CD14-positive monocyte (primary cell): ENCODE measurements around the gene FYTTD1. TPM values are rescaled to one million over a fixed set of nuclear protein-coding genes. Genes with fewer than 3 reads are reported as not detected.

Experiments used
- DNase-seq, 3 donors: peaks; one replicate each; pipeline ENCODE4 v3.0.0-alpha.2; 2011 to 2022
- H2AFZ ChIP-seq: 2 replicates; pipeline ENCODE4 v1.6.0; 2012; ENCODE audit warnings: mild to moderate bottlenecking, low read depth, low read length, inconsistent platforms; ENCODE audit not compliant: insufficient read depth, poor library complexity, severe bottlenecking
- H3K27ac ChIP-seq, 2 donors: 1 replicate in 1 of 2; 2 replicates in 1 of 2; pipeline ENCODE4 v1.5.1; 2012 to 2013; ENCODE audit warnings: low read length in 2 of 2, control low read depth in 1 of 2, inconsistent platforms in 1 of 2, low read depth in 1 of 2, mild to moderate bottlenecking in 1 of 2
- H3K27me3 ChIP-seq, 2 donors: one replicate each; pipeline versions ENCODE4 v1.6.0 to v1.6.1; 2011 to 2013; ENCODE audit warnings: low read length in 2 of 2; ENCODE audit not compliant: control insufficient read depth in 2 of 2, insufficient read depth in 2 of 2
- H3K36me3 ChIP-seq, 2 donors: replicated peaks in 1 of 2; 1 replicate in 1 of 2; 2 replicates in 1 of 2; pipeline versions ENCODE4 v1.5.1 to v1.6.1; 2012 to 2013; ENCODE audit warnings: low read length in 2 of 2, control low read depth in 1 of 2, inconsistent platforms in 1 of 2, mild to moderate bottlenecking in 1 of 2; ENCODE audit not compliant: insufficient read depth in 2 of 2, control insufficient read depth in 1 of 2
- H3K4me1 ChIP-seq, 2 donors: 1 replicate in 1 of 2; 2 replicates in 1 of 2; pipeline versions ENCODE4 v1.5.1 to v1.6.1; 2012 to 2013; ENCODE audit warnings: low read length in 2 of 2, control low read depth in 1 of 2, inconsistent platforms in 1 of 2, mild to moderate bottlenecking in 1 of 2, moderate library complexity in 1 of 2; ENCODE audit not compliant: insufficient read depth in 2 of 2, control insufficient read depth in 1 of 2
- H3K4me2 ChIP-seq: replicated peaks from 2 replicates; pipeline ENCODE3; 2012; ENCODE audit warnings: low read length, moderate library complexity, mild to moderate bottlenecking; ENCODE audit not compliant: poor library complexity, severe bottlenecking; ENCODE audit errors: extremely low read depth
- H3K4me3 ChIP-seq, 3 experiments: fragments of 200-600 bp in 1 of 3; sonication (generic) in 1 of 3; replicated peaks in 1 of 3; 1 replicate in 2 of 3; 2 replicates in 1 of 3; pipeline ENCODE4 v1.5.1; 2011 to 2013; ENCODE audit warnings: low read length in 3 of 3, mild to moderate bottlenecking in 3 of 3, control low read depth in 2 of 3, low read depth in 2 of 3, inconsistent platforms in 1 of 3, moderate library complexity in 1 of 3
- H3K79me2 ChIP-seq: 2 replicates; pipeline ENCODE4 v1.6.0; 2012; ENCODE audit warnings: mild to moderate bottlenecking, control low read depth, inconsistent platforms, low read length, moderate library complexity; ENCODE audit not compliant: insufficient read depth
- H3K9ac ChIP-seq: 2 replicates; pipeline ENCODE4 v1.6.0; 2017; ENCODE audit warnings: low read length, mild to moderate bottlenecking; ENCODE audit not compliant: insufficient read depth, poor library complexity, severe bottlenecking
- H3K9me3 ChIP-seq, 2 donors: replicated peaks in 1 of 2; 1 replicate in 1 of 2; 2 replicates in 1 of 2; pipeline versions ENCODE4 v1.5.1 to v1.6.1; 2012 to 2013; ENCODE audit warnings: low read length in 2 of 2, control low read depth in 1 of 2; ENCODE audit not compliant: control insufficient read depth in 1 of 2, insufficient read depth in 1 of 2
- H4K20me1 ChIP-seq: 2 replicates; pipeline ENCODE4 v1.6.0; 2012; ENCODE audit warnings: mild to moderate bottlenecking, low read length, control low read depth, moderate library complexity; ENCODE audit not compliant: insufficient read depth
- H3K27ac Mint-ChIP-seq, 7 donors: one replicate each; pipeline ENCODE4 v1.8.0; 2020; ENCODE audit warnings: mild to moderate bottlenecking in 7 of 7, mixed read lengths in 7 of 7, moderate library complexity in 6 of 7, inconsistent platforms in 2 of 7
- H3K27me3 Mint-ChIP-seq, 3 donors: one replicate each; pipeline ENCODE4 v1.8.0; 2021 to 2022; ENCODE audit warnings: low read depth in 3 of 3, mild to moderate bottlenecking in 3 of 3, mixed read lengths in 3 of 3, moderate library complexity in 3 of 3, inconsistent platforms in 1 of 3
- H3K36me3 Mint-ChIP-seq, 2 donors: one replicate each; pipeline ENCODE4 v1.8.0; 2020; ENCODE audit warnings: mixed read lengths in 2 of 2, inconsistent platforms in 1 of 2, mild to moderate bottlenecking in 1 of 2
- H3K4me1 Mint-ChIP-seq: one replicate; pipeline ENCODE4 v1.8.0; 2020; ENCODE audit warnings: mild to moderate bottlenecking, mixed read lengths
- H3K4me3 Mint-ChIP-seq, 2 donors: one replicate each; pipeline ENCODE4 v1.8.0; 2020; ENCODE audit warnings: mild to moderate bottlenecking in 2 of 2, mixed read lengths in 2 of 2, moderate library complexity in 1 of 2
- H3K9me3 Mint-ChIP-seq, 7 donors: one replicate each; pipeline ENCODE4 v1.8.0; 2020 to 2022; ENCODE audit warnings: mixed read lengths in 7 of 7, mild to moderate bottlenecking in 6 of 7, moderate library complexity in 6 of 7, inconsistent platforms in 2 of 7
- WGBS: methylation state at CpG from one replicate; pipeline ENCODE4 v1.1.5; 2013; ENCODE audit warnings: missing lambda C conversion rate; ENCODE audit not compliant: insufficient coverage; 5-methylcytosine and 5-hydroxymethylcytosine counted together
- intact Hi-C, 2 donors: fragments of 100-400 bp; cut with micrococcal nuclease; formaldehyde crosslinking; loops; one replicate each; pipeline versions ENCODE4 v1.15.0 to v1.15.1; 2023
- polyA plus RNA-seq, 3 donors: library from polyadenylated mRNA; depleted of rRNA in 1 of 3; unstranded in 2 of 3; stranded (reverse) in 1 of 3; fragments of 300-500 nt in 2 of 3; fragments of >200 nt in 1 of 3; fragmentation: Illumina TruSeq in 2 of 3; gene quantifications; 1 replicate in 2 of 3; 2 replicates in 1 of 3; pipeline ENCODE4 v1.2.3, GENCODE V29; 2012 to 2021
- TF ChIP-seq, protein P1 (sequence below): fragments of 200-600 bp; IDR thresholded peaks from one replicate; pipeline ENCODE4 v1.8.0; 2022; ENCODE audit warnings: antibody characterized with exemption, mild to moderate bottlenecking

The FYTTD1 gene
- polyA plus RNA-seq, 3 donors: 11.5 to 73.2 (median 59.4) TPM

DNA sequence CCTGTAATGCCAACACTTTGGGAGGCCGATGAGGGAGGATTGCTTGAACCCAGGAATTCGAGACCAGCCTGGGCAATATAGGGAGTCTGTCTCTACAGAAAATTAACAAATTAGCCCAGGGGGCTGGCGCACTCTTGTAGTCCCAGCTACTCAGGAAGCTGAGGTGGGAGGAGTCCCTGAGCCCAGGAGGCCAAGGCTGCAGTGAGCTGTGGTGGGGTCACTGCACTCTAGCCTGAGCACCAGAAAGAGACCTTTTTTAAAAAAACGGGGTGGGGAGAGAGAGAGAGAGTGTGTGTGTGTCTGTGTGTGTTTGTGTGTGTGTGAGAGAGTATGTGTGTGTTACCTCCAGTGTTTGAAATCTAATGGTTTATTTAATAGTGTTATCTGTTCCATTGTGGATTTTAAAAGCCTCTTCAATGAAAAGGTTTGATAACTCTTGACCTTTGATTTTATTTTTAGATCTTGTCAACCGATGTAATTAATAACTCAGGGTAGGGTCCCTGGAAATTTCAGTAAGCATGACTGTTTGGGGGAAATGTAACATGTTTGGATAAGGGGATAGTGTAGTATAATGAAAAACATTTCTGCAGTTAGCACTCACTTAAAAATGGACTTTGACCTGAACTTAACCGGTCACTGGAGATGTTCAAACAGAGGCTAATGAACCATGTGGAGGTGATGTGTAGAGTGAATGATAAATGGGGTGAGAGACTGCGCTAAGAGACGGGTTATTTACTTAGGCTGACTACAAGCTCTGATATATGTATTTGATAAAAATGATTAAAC, 71.1 kb downstream of the FYTTD1 start:
- H3K36me3 Mint-ChIP-seq: peaks cover 40 to 74% of the 10 kb centered on the region in 2 donors
- H3K27ac Mint-ChIP-seq: peak overlapping the region in 2 of 7 donors; percentile 51 to 52
- peaks cover 0 to 1% (median 1%) of the 10 kb centered on the region in 3 donors for H3K27me3 Mint-ChIP-seq
- no peaks in the 10 kb centered on the region for H3K4me1 Mint-ChIP-seq
- no peaks in the 10 kb centered on the region for H3K4me1 ChIP-seq
- H3K9me3 Mint-ChIP-seq: peaks cover 0 to 2% (median 0%) of the 10 kb centered on the region in 7 donors
- DNase-seq: no peak
- no peaks in the 10 kb centered on the region for H3K79me2 ChIP-seq
- intact Hi-C loops: no loop called here
- TF ChIP-seq, protein P1, sequence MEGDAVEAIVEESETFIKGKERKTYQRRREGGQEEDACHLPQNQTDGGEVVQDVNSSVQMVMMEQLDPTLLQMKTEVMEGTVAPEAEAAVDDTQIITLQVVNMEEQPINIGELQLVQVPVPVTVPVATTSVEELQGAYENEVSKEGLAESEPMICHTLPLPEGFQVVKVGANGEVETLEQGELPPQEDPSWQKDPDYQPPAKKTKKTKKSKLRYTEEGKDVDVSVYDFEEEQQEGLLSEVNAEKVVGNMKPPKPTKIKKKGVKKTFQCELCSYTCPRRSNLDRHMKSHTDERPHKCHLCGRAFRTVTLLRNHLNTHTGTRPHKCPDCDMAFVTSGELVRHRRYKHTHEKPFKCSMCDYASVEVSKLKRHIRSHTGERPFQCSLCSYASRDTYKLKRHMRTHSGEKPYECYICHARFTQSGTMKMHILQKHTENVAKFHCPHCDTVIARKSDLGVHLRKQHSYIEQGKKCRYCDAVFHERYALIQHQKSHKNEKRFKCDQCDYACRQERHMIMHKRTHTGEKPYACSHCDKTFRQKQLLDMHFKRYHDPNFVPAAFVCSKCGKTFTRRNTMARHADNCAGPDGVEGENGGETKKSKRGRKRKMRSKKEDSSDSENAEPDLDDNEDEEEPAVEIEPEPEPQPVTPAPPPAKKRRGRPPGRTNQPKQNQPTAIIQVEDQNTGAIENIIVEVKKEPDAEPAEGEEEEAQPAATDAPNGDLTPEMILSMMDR: no peak
- WGBS: 94% methylated on average over 6 of the region's 8 CpGs
- H3K9ac ChIP-seq: no peak overlapping the region
- H3K4me3 Mint-ChIP-seq: no peak overlapping the region
- H3K9me3 ChIP-seq: no peaks in the 10 kb centered on the region
- H4K20me1 ChIP-seq: peaks cover 4% of the 10 kb centered on the region
- no peaks in the 10 kb centered on the region for H3K27me3 ChIP-seq
- H3K36me3 ChIP-seq: peaks cover 25 to 57% of the 10 kb centered on the region in 2 donors
- H2AFZ ChIP-seq: no peak overlapping the region
- no peak overlapping the region for H3K4me3 ChIP-seq
- no peak overlapping the region for H3K4me2 ChIP-seq
- H3K27ac ChIP-seq: peak overlapping the region in 1 of 2 donors; percentile 20

DNA sequence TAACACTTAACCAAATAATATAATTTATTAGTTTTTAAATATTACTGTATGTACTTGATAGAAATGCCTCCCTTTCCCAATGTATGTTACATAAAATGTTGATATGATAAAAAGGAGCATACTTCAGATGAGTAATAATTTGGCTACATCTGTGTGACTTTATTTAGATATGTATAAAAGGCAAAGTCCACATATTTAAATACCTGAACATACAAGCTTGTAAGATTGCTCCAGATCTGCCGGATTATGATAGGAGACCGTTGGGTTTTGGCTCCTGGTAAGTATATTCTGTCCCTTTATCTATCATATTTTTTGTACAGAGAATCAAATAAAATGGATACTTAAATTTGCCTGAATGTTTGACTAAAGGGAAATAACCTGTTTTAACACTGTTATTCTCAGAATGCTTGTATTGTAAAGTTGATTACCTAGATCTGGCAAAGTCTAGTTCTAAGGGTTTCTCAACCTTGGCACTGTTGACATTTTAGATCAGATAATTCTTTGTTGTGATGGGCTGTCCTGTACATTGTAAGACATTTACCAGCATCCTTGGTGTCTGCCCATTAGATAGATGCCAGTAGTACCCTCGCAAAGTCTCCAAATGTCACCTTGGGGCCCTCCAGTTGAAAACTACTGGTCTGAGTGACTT, 79.8 kb downstream of the FYTTD1 start:
- no peaks in the 10 kb centered on the region for H3K79me2 ChIP-seq
- H3K27me3 ChIP-seq: no peaks in the 10 kb centered on the region
- intact Hi-C loops: no loop called here
- H3K9me3 Mint-ChIP-seq: peaks cover 0 to 1% (median 0%) of the 10 kb centered on the region in 7 donors
- no peak overlapping the region for H3K4me3 ChIP-seq
- peaks cover 59 to 80% of the 10 kb centered on the region in 2 donors for H3K36me3 Mint-ChIP-seq
- H3K36me3 ChIP-seq: peaks cover 56 to 86% of the 10 kb centered on the region in 2 donors
- no peak overlapping the region for H3K4me2 ChIP-seq
- H3K4me3 Mint-ChIP-seq: no peak overlapping the region
- TF ChIP-seq, protein P1: no peak
- H3K27ac Mint-ChIP-seq: no peak overlapping the region
- H3K4me1 Mint-ChIP-seq: no peaks in the 10 kb centered on the region
- WGBS: 100% methylated on average over 1 of the region's 3 CpGs
- no peaks in the 10 kb centered on the region for H3K27me3 Mint-ChIP-seq
- H3K9ac ChIP-seq: no peak overlapping the region
- no peaks in the 10 kb centered on the region for H3K4me1 ChIP-seq
- no peak overlapping the region for H2AFZ ChIP-seq
- no peaks in the 10 kb centered on the region for H4K20me1 ChIP-seq
- no peaks in the 10 kb centered on the region for H3K9me3 ChIP-seq
- H3K27ac ChIP-seq: no peak overlapping the region
- DNase-seq: no peak
